GM18951 (cell line): ENCODE results near the gene HAGHL.

ENCODE experiments used
- POLR2A ChIP-seq: IDR thresholded peaks from 4 replicates; pipeline ENCODE4 v1.6.1; 2011; ENCODE audit warnings: mild to moderate bottlenecking; ENCODE audit not compliant: insufficient read length, insufficient read depth; ENCODE audit errors: extremely low read depth
- in situ Hi-C: fragments of 300-500 bp; cut with MboI; formaldehyde crosslinking; loops from one replicate; pipeline ENCODE4 v1.12.0; 2022; ENCODE audit warnings: low sequenced_read_pairs, mixed read lengths, inconsistent platforms; ENCODE audit not compliant: unreplicated experiment

The HAGHL gene

GRCh38 chr16:722835-723633, 3.9 kb upstream of the HAGHL start:
- TF ChIP-seq POLR2A = no peak
- in situ Hi-C loops = no loop called here

GRCh38 chr16:723695-724094, 3.2 kb upstream of the HAGHL start:
- in situ Hi-C loops = no loop called here
- TF ChIP-seq POLR2A = no peak

GRCh38 chr16:724188-725040, 2.5 kb upstream of the HAGHL start:
- no peak for TF ChIP-seq POLR2A
- in situ Hi-C loops = no loop called here

- in situ Hi-C loops = no loop called here
- no peak for TF ChIP-seq POLR2A
These were observed 1.9 kb upstream of the HAGHL start for GRCh38 chr16:725041-725376.

- in situ Hi-C loops = no loop called here
- TF ChIP-seq POLR2A = no peak
These were observed 1.3 kb upstream of the HAGHL start for GRCh38 chr16:725463-726187.

- TF ChIP-seq POLR2A = no peak
- in situ Hi-C loops = no loop called here
These were observed 793 bp upstream of the HAGHL start for GRCh38 chr16:726188-726437.

GRCh38 chr16:727291-727977, 528 bp downstream of the HAGHL start:
- peak; percentile 45 for TF ChIP-seq POLR2A
- in situ Hi-C loops = no loop called here

- peak; percentile 48 for TF ChIP-seq POLR2A
- in situ Hi-C loops = no loop called here
These were observed 1.4 kb downstream of the HAGHL start for GRCh38 chr16:728131-728889.

GRCh38 chr16:728890-729744, 2.2 kb downstream of the HAGHL start:
- peak; percentile 16 for TF ChIP-seq POLR2A
- in situ Hi-C loops = no loop called here

GRCh38 chr16:729768-730665, 3.1 kb downstream of the HAGHL start:
- no peak for TF ChIP-seq POLR2A
- in situ Hi-C loops = no loop called here
